ENCODE measurements around the gene CCN6. TPM values are rescaled to one million over a fixed set of nuclear protein-coding genes. Genes with fewer than 3 reads are reported as not detected.
"Not testable (repeated sequence)": the region's sequence is repeated elsewhere in the genome, so short reads cannot be mapped to it uniquely, and the experiment has no call there.

Gene CCN6
- total RNA-seq, 1 experiment from 2014 or later: not detected

DNA sequence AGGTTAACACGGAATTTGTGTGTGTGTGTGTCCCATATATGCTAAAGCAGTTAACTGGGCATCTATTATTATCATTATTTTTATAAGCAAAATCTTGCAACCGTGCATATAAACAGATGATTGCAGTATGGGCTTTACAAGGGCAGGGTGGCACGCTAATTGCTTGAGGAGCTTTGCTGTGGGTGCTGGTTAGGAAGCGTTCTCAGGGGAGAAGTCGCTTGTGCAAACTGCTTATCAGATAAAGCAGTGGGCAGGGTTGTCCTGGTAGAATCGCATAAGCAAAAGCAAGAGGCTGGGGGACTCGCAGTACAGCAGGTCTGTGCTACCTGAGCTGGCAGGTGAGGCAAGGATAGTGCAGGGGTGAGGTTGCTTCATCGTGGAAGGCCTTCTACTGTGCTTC lies 9.7 kb upstream of the CCN6 start:
- Histone ChIP-seq H3K4me1 (peaks cover 3% of the 10 kb centered on the region; the same call in 1 of the 2 replicates), H3K36me3 (ENCODE audit: control insufficient read depth, insufficient read depth, low read length) (no peaks in the 10 kb centered on the region), H3K27me3 (replicated peaks; ENCODE audit: control insufficient read depth, insufficient read depth, low read length) (no peaks in the 10 kb centered on the region), H3K9me3 (no peaks in the 10 kb centered on the region), H3K4me3 (ENCODE audit: low read depth, low read length) (no peak overlapping the region)
- no TSS peak for BruUV-seq (replicated peaks)
- Mint-ChIP-seq H3K9me3 (ENCODE audit: unreplicated experiment) (no peaks in the 10 kb centered on the region), H3K36me3 (ENCODE audit: insufficient read depth, unreplicated experiment) (no peaks in the 10 kb centered on the region), H3K4me3 (ENCODE audit: unreplicated experiment) (no peak overlapping the region), H3K27ac (ENCODE audit: unreplicated experiment) (no peak overlapping the region), H3K27me3 (ENCODE audit: insufficient read depth, unreplicated experiment) (peaks cover 3% of the 10 kb centered on the region), H3K4me1 (ENCODE audit: low read depth, unreplicated experiment) (no peaks in the 10 kb centered on the region)
- CTCF ChIA-PET: interaction anchor here (1.3 kb wide), 1 partner anchor 334 kb away, joined by 30 read pairs; no protein-coding TSS in a partner anchor
- POLR2A ChIA-PET: no interaction called here
- TF ChIP-seq, protein P1, sequence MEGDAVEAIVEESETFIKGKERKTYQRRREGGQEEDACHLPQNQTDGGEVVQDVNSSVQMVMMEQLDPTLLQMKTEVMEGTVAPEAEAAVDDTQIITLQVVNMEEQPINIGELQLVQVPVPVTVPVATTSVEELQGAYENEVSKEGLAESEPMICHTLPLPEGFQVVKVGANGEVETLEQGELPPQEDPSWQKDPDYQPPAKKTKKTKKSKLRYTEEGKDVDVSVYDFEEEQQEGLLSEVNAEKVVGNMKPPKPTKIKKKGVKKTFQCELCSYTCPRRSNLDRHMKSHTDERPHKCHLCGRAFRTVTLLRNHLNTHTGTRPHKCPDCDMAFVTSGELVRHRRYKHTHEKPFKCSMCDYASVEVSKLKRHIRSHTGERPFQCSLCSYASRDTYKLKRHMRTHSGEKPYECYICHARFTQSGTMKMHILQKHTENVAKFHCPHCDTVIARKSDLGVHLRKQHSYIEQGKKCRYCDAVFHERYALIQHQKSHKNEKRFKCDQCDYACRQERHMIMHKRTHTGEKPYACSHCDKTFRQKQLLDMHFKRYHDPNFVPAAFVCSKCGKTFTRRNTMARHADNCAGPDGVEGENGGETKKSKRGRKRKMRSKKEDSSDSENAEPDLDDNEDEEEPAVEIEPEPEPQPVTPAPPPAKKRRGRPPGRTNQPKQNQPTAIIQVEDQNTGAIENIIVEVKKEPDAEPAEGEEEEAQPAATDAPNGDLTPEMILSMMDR (IDR thresholded peaks at IDR 0.05; ENCODE audit: insufficient read depth in 1 of 2, low read depth in 1 of 2, low read length in 1 of 2, severe bottlenecking in 1 of 2, unreplicated experiment in 1 of 2): no peak
- DNase-seq: no peak
- intact Hi-C loops (cut with micrococcal nuclease; ENCODE audit: unreplicated experiment): no loop called here

DNA sequence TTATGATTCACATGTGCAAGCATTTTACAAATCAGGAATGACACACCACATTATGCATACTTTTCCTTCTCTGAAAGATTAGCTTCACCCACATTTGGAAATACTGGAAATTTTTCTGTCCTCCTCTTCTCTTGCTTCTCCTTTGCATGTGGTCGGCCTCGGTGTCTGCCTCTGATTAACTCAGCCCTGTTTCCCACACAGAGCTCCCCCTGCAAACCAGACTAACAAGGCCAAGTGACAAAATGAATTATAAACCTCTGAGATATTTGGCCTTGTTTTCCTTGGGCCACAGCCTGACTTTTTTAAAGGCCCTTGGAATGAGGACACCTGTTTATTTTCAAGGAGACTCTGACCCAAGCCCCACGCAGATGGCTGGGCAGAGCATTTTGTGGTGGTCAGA lies 9.0 kb upstream of the CCN6 start:
- Mint-ChIP-seq H3K27me3 (ENCODE audit: insufficient read depth, unreplicated experiment) (no peaks in the 10 kb centered on the region), H3K27ac (ENCODE audit: unreplicated experiment) (no peak overlapping the region), H3K4me1 (ENCODE audit: low read depth, unreplicated experiment) (no peaks in the 10 kb centered on the region), H3K36me3 (ENCODE audit: insufficient read depth, unreplicated experiment) (no peaks in the 10 kb centered on the region), H3K9me3 (ENCODE audit: unreplicated experiment) (no peaks in the 10 kb centered on the region), H3K4me3 (ENCODE audit: unreplicated experiment) (no peak overlapping the region)
- Histone ChIP-seq H3K9me3 (no peaks in the 10 kb centered on the region), H3K36me3 (ENCODE audit: control insufficient read depth, insufficient read depth, low read length) (no peaks in the 10 kb centered on the region), H3K4me3 (ENCODE audit: low read depth, low read length) (no peak overlapping the region), H3K27me3 (replicated peaks; ENCODE audit: control insufficient read depth, insufficient read depth, low read length) (no peaks in the 10 kb centered on the region), H3K4me1 (peaks cover 3% of the 10 kb centered on the region; the same call in 1 of the 2 replicates)
- ChIA-PET POLR2A (no interaction called here), CTCF (no interaction called here)
- BruUV-seq (replicated peaks): no TSS peak
- TF ChIP-seq, protein P1 (IDR thresholded peaks at IDR 0.05; ENCODE audit: insufficient read depth in 1 of 2, low read depth in 1 of 2, low read length in 1 of 2, severe bottlenecking in 1 of 2, unreplicated experiment in 1 of 2): no peak
- no peak for DNase-seq
- intact Hi-C loops (cut with micrococcal nuclease; ENCODE audit: unreplicated experiment): no loop called here

DNA sequence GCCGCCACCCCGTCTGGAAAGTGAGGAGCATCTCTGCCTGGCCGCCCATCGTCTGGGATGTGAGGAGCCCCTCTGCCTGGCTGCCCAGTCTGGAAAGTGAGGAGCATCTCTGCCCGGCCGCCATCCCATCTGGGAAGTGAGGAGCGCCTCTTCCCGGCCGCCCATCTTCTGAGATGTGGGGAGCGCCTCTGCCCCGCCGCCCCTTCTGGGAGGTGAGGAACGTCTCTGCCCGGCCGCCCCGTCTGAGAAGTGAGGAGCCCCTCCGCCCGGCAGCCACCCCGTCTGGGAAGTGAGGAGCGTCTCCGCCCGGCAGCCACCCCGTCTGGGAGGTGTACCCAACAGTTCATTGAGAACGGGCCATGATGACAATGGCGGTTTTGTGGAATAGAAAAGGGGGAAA lies 6.4 kb upstream of the CCN6 start:
- H3K36me3 ChIP-seq (ENCODE audit: control insufficient read depth, insufficient read depth, low read length); H3K4me1 ChIP-seq; H3K27me3 Mint-ChIP-seq (ENCODE audit: insufficient read depth, unreplicated experiment); H3K9me3 Mint-ChIP-seq (ENCODE audit: unreplicated experiment); POLR2A ChIA-PET; H3K9me3 ChIP-seq; DNase-seq; H3K36me3 Mint-ChIP-seq (ENCODE audit: insufficient read depth, unreplicated experiment); H3K27ac Mint-ChIP-seq (ENCODE audit: unreplicated experiment); CTCF ChIA-PET; H3K27me3 ChIP-seq (replicated peaks; ENCODE audit: control insufficient read depth, insufficient read depth, low read length); intact Hi-C loops (cut with micrococcal nuclease; ENCODE audit: unreplicated experiment); H3K4me3 ChIP-seq (ENCODE audit: low read depth, low read length); H3K4me3 Mint-ChIP-seq (ENCODE audit: unreplicated experiment); H3K4me1 Mint-ChIP-seq (ENCODE audit: low read depth, unreplicated experiment); BruUV-seq (replicated peaks): not testable (repeated sequence)

Data from Caco-2 (cell line).